ENCODE data around the gene PTH2.

Gene PTH2

GRCh38 chr19:49428547-49429451 is 5.6 kb upstream of the PTH2 start:
- H2BK5ac ChIP-seq (ENCODE audit: low read length) = peak overlapping the region; percentile 35
- H3K4me3 ChIP-seq (ENCODE audit: low read length in 2 of 2) = peak overlapping the region; percentile 34 to 60
- H3K23ac ChIP-seq (ENCODE audit: low read depth, low read length, poor library complexity) = peak overlapping the region; percentile 50
- peaks cover 4 to 8% of the 10 kb centered on the region in 2 donors for H3K9me3 ChIP-seq (replicated peaks in 1 of 2; ENCODE audit: control insufficient read depth in 2 of 2, insufficient read depth in 1 of 2, low read depth in 1 of 2, low read length in 2 of 2)
- peak overlapping the region; percentile 86 for H2AK5ac ChIP-seq (ENCODE audit: low read depth, low read length)
- H2BK12ac ChIP-seq (ENCODE audit: low read length) = no peak overlapping the region
- H3K36me3 ChIP-seq (replicated peaks in 1 of 2; ENCODE audit: control insufficient read depth in 2 of 2, insufficient read depth in 2 of 2, low read length in 2 of 2) = no peaks in the 10 kb centered on the region
- peak overlapping the region; percentile 54 for H2BK15ac ChIP-seq (ENCODE audit: low read length)
- H2BK120ac ChIP-seq (ENCODE audit: low read depth, low read length) = peak overlapping the region; percentile 28
- no peak overlapping the region for H3K9ac ChIP-seq (ENCODE audit: low read depth, low read length, poor library complexity)
- peak overlapping the region; percentile 96 for H2AFZ ChIP-seq (ENCODE audit: low read length)
- peak overlapping the region; percentile 89 for H3K4me2 ChIP-seq (ENCODE audit: insufficient read depth, low read length, poor library complexity, severe bottlenecking)
- H4K91ac ChIP-seq (ENCODE audit: low read depth, low read length, poor library complexity) = no peak overlapping the region
- H3K4me1 ChIP-seq (ENCODE audit: control insufficient read depth in 2 of 2, insufficient read depth in 1 of 2, low read depth in 1 of 2, low read length in 2 of 2) = peaks cover 20 to 23% of the 10 kb centered on the region in 2 donors
- no peak overlapping the region for H3K4ac ChIP-seq (ENCODE audit: low read length)
- H3K14ac ChIP-seq (ENCODE audit: low read length) = no peak overlapping the region
- no CpG with 5 or more reads among the region's 29 CpGs for WGBS, 2 donors (ENCODE audit: extremely low coverage in 2 of 2, insufficient read length in 2 of 2, insufficient replicate concordance in 1 of 2)
- H4K8ac ChIP-seq (ENCODE audit: low read depth, low read length) = no peak overlapping the region
- no peak for DNase-seq (ENCODE audit: low spot score)
- peaks cover 3 to 96% (median 69%) of the 10 kb centered on the region in 3 experiments for H3K27me3 ChIP-seq (ENCODE audit: control insufficient read depth in 3 of 3, insufficient read depth in 3 of 3, low read depth in 1 of 3, low read length in 3 of 3)
- H3K79me1 ChIP-seq (ENCODE audit: low read depth, low read length) = peaks cover 2% of the 10 kb centered on the region
- H3K18ac ChIP-seq (ENCODE audit: low read length) = peak overlapping the region; percentile 95
- H3K27ac ChIP-seq (replicated peaks; ENCODE audit: low read length) = no peak overlapping the region

- Histone ChIP-seq H3K9me3 (replicated peaks in 1 of 2; ENCODE audit: control insufficient read depth in 2 of 2, insufficient read depth in 1 of 2, low read depth in 1 of 2, low read length in 2 of 2) (peaks cover 4% of the 10 kb centered on the region in 2 donors), H3K4ac (ENCODE audit: low read length) (peak overlapping the region; percentile 91), H3K27ac (replicated peaks; ENCODE audit: low read length) (no peak overlapping the region), H3K14ac (ENCODE audit: low read length) (peak overlapping the region; percentile 51), H4K8ac (ENCODE audit: low read depth, low read length) (no peak overlapping the region), H3K4me1 (ENCODE audit: control insufficient read depth in 2 of 2, insufficient read depth in 1 of 2, low read depth in 1 of 2, low read length in 2 of 2) (peaks cover 24 to 29% of the 10 kb centered on the region in 2 donors), H2BK12ac (ENCODE audit: low read length) (peak overlapping the region; percentile 63), H3K36me3 (replicated peaks in 1 of 2; ENCODE audit: control insufficient read depth in 2 of 2, insufficient read depth in 2 of 2, low read length in 2 of 2) (no peaks in the 10 kb centered on the region), H3K9ac (ENCODE audit: low read depth, low read length, poor library complexity) (peak overlapping the region; percentile 57), H3K79me1 (ENCODE audit: low read depth, low read length) (peaks cover 2% of the 10 kb centered on the region), H3K18ac (ENCODE audit: low read length) (peak overlapping the region; percentile 95), H3K23ac (ENCODE audit: low read depth, low read length, poor library complexity) (peak overlapping the region; percentile 80), H3K27me3 (ENCODE audit: control insufficient read depth in 3 of 3, insufficient read depth in 3 of 3, low read depth in 1 of 3, low read length in 3 of 3) (peaks cover 6 to 96% (median 71%) of the 10 kb centered on the region in 3 experiments), H2BK15ac (ENCODE audit: low read length) (peak overlapping the region; percentile 54), H2BK5ac (ENCODE audit: low read length) (peak overlapping the region; percentile 35), H2BK120ac (ENCODE audit: low read depth, low read length) (peak overlapping the region; percentile 28), H3K4me2 (ENCODE audit: insufficient read depth, low read length, poor library complexity, severe bottlenecking) (peak overlapping the region; percentile 89), H4K91ac (ENCODE audit: low read depth, low read length, poor library complexity) (no peak overlapping the region), H2AK5ac (ENCODE audit: low read depth, low read length) (peak overlapping the region; percentile 86), H3K4me3 (ENCODE audit: low read length in 2 of 2) (peak overlapping the region; percentile 34 to 60), H2AFZ (ENCODE audit: low read length) (peak overlapping the region; percentile 96)
- no CpG with 5 or more reads among the region's 45 CpGs for WGBS, 2 donors (ENCODE audit: extremely low coverage in 2 of 2, insufficient read length in 2 of 2, insufficient replicate concordance in 1 of 2)
- no peak for DNase-seq (ENCODE audit: low spot score)
These were observed 4.8 kb upstream of the PTH2 start for GRCh38 chr19:49427855-49428546.

DNA sequence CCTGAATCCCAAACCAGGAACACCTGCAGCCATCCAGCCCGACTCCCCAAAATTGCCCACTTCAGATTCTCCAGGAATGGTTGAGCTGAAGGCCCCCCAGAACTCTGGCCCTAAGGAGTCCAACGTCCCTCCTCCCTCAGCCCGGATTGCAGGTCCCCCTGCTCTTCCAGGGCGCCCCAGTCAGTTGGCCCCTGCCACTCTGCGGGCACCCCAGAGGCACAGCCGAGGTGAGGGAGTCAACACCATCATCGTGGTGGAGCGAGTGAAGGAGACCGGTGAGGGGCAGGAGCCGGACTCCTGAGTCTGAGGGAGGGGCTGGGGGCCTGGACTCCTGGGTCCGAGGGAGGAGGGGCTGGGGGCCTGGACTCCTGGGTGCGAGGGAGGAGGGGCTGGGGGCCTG is 4.1 kb upstream of the PTH2 start:
- Histone ChIP-seq H2AK5ac (ENCODE audit: low read depth, low read length) (peak overlapping the region; percentile 86), H3K27ac (replicated peaks; ENCODE audit: low read length) (no peak overlapping the region), H3K4me1 (ENCODE audit: control insufficient read depth in 2 of 2, insufficient read depth in 1 of 2, low read depth in 1 of 2, low read length in 2 of 2) (peaks cover 28 to 32% of the 10 kb centered on the region in 2 donors), H2BK120ac (ENCODE audit: low read depth, low read length) (peak overlapping the region; percentile 28), H3K23ac (ENCODE audit: low read depth, low read length, poor library complexity) (no peak overlapping the region), H3K9me3 (replicated peaks in 1 of 2; ENCODE audit: control insufficient read depth in 2 of 2, insufficient read depth in 1 of 2, low read depth in 1 of 2, low read length in 2 of 2) (peaks cover 4% of the 10 kb centered on the region in 2 donors), H4K91ac (ENCODE audit: low read depth, low read length, poor library complexity) (no peak overlapping the region), H3K4ac (ENCODE audit: low read length) (no peak overlapping the region), H3K18ac (ENCODE audit: low read length) (peak overlapping the region; percentile 85), H3K14ac (ENCODE audit: low read length) (no peak overlapping the region), H3K36me3 (replicated peaks in 1 of 2; ENCODE audit: control insufficient read depth in 2 of 2, insufficient read depth in 2 of 2, low read length in 2 of 2) (no peaks in the 10 kb centered on the region), H2BK12ac (ENCODE audit: low read length) (peak overlapping the region; percentile 98), H3K79me1 (ENCODE audit: low read depth, low read length) (peaks cover 2% of the 10 kb centered on the region), H3K4me2 (ENCODE audit: insufficient read depth, low read length, poor library complexity, severe bottlenecking) (no peak overlapping the region), H2BK5ac (ENCODE audit: low read length) (peak overlapping the region; percentile 35), H2AFZ (ENCODE audit: low read length) (no peak overlapping the region), H4K8ac (ENCODE audit: low read depth, low read length) (peak overlapping the region; percentile 56), H2BK15ac (ENCODE audit: low read length) (peak overlapping the region; percentile 54), H3K4me3 (ENCODE audit: low read length in 2 of 2) (no peak overlapping the region), H3K27me3 (ENCODE audit: control insufficient read depth in 3 of 3, insufficient read depth in 3 of 3, low read depth in 1 of 3, low read length in 3 of 3) (peaks cover 8 to 96% (median 71%) of the 10 kb centered on the region in 3 experiments), H3K9ac (ENCODE audit: low read depth, low read length, poor library complexity) (no peak overlapping the region)
- WGBS, 2 donors (ENCODE audit: extremely low coverage in 2 of 2, insufficient read length in 2 of 2, insufficient replicate concordance in 1 of 2) = no CpG with 5 or more reads among the region's 12 CpGs
- no peak for DNase-seq (ENCODE audit: low spot score)

Measured in neuronal stem cell (in vitro differentiated cells).